Ovary (tissue), 9 donors: Measurements from ENCODE around the gene CFAP299. TPM values are rescaled to one million over a fixed set of nuclear protein-coding genes. Genes with fewer than 3 reads are reported as not detected.

Experiments used
- DNase-seq, 5 donors: peaks; one replicate each; pipeline ENCODE4 v3.0.0-alpha.2; 2019 to 2020
- H3K27ac ChIP-seq, 2 donors: fragments of 200-600 bp; one replicate each; pipeline versions ENCODE4 v1.5.1 to v1.8.0; 2019 to 2022
- H3K27me3 ChIP-seq: fragments of 200-600 bp; one replicate; pipeline ENCODE4 v1.8.0; 2022
- H3K36me3 ChIP-seq: fragments of 200-600 bp; sonication (generic); one replicate; pipeline ENCODE4 v1.5.1; 2019
- H3K4me1 ChIP-seq: one replicate; pipeline ENCODE4 v1.8.1; 2013; ENCODE audit warnings: mild to moderate bottlenecking, moderate library complexity; ENCODE audit not compliant: insufficient read depth
- H3K4me3 ChIP-seq: fragments of 200-600 bp; sonication (generic); one replicate; pipeline ENCODE4 v1.5.1; 2017
- H3K9me3 ChIP-seq, 2 donors: fragments of 200-600 bp in 1 of 2; sonication (generic) in 1 of 2; one replicate each; pipeline versions ENCODE4 v1.5.1 to v1.8.1; 2013 to 2019; ENCODE audit warnings: mild to moderate bottlenecking in 1 of 2, moderate library complexity in 1 of 2
- CTCF ChIP-seq, 3 donors: fragments of 450-650 bp in 2 of 3; fragments of 200-600 bp in 1 of 3; IDR thresholded peaks; one replicate each; pipeline versions ENCODE4 v1.5.1 to v1.8.0; 2016 to 2022; ENCODE audit warnings: antibody characterized with exemption in 3 of 3, mild to moderate bottlenecking in 1 of 3
- EP300 ChIP-seq: sonication (generic); formaldehyde crosslinking; IDR thresholded peaks from one replicate; pipeline ENCODE4 v1.6.1; 2017; ENCODE audit warnings: antibody characterized with exemption
- POLR2A ChIP-seq: fragments of 450-650 bp; IDR thresholded peaks from one replicate; pipeline ENCODE4 v1.6.1; 2017; ENCODE audit warnings: antibody characterized with exemption, mild to moderate bottlenecking, moderate library complexity
- WGBS, 3 donors: extraction: QIAGEN DNeasy Blood & Tissue Kit in 1 of 3; methylation state at CpG; one replicate each; pipeline versions ENCODE4 v1.1.5 to v1.1.7; 2013 to 2017; 5-methylcytosine and 5-hydroxymethylcytosine counted together
- intact Hi-C, 4 donors: fragments of 100-400 bp; cut with DNase I; formaldehyde crosslinking; loops; one replicate each; pipeline versions ENCODE4 v1.11.0 to v1.15.1; 2022 to 2023
- polyA plus RNA-seq, 2 donors: library from polyadenylated mRNA; stranded (reverse); fragments of 200-250 nt in 1 of 2; fragments of 350-450 nt in 1 of 2; fragmentation: Illumina TruSeq in 1 of 2; extraction: RNeasy Lipid Tissue Mini Kit (QIAGEN cat#74804) in 1 of 2; gene quantifications; one replicate each; pipeline ENCODE4 v1.2.3, GENCODE V29; 2013 to 2014
- total RNA-seq, 7 donors: library from RNA; depleted of rRNA in 2 of 7; stranded (reverse); fragments of >200 nt in 2 of 7; fragmentation: NEBNext Ultra II Directional in 3 of 7; extraction: Animal tissue kit (Norgen Biotek cat#: 25700) in 3 of 7; gene quantifications; one replicate each; pipeline versions ENCODE4 v1.1.0 to v1.2.4, GENCODE V29; 2016 to 2023
- donor health status: DM: no; HTN: no; CAD: no; lungs with moderate emphysema.
- donor health status: DM: no; HTN: no; CAD: no.
- donor health status: Bipolar disorder and iron deficiency.
- donor health status: DM: yes; HTN: yes; CAD: no.
- donor health status: DM: no; HTN: no; CAD: no.
- donor health status: DM: yes; HTN: yes; CAD: no.

The CFAP299 gene
- total and polyA plus RNA-seq, 9 donors: 0.32 to 17.0 (median 0.97) TPM; not detected in 2

GRCh38 chr4:80412322-80412721, 76.8 kb downstream of the CFAP299 start:
- TF ChIP-seq CTCF (IDR thresholded peaks at IDR 0.05) (no peak), EP300 (no peak), POLR2A (no peak)
- no peak for DNase-seq
- no peaks in the 10 kb centered on the region for H3K9me3 ChIP-seq
- H3K4me1 ChIP-seq: no peaks in the 10 kb centered on the region
- 76 to 83% (median 76%) methylated on average over 2 of the region's 2 CpGs for WGBS, 3 donors
- intact Hi-C loops: no loop called here
- no peaks in the 10 kb centered on the region for H3K27me3 ChIP-seq
- no peaks in the 10 kb centered on the region for H3K36me3 ChIP-seq
- H3K4me3 ChIP-seq: no peak overlapping the region
- H3K27ac ChIP-seq: no peak overlapping the region

- Histone ChIP-seq H3K27ac (no peak overlapping the region), H3K27me3 (no peaks in the 10 kb centered on the region), H3K36me3 (no peaks in the 10 kb centered on the region), H3K4me3 (no peak overlapping the region), H3K9me3 (no peaks in the 10 kb centered on the region), H3K4me1 (no peaks in the 10 kb centered on the region)
- intact Hi-C loops: no loop called here
- DNase-seq: no peak
- WGBS, 3 donors: 27 to 34% (median 31%) methylated on average over 2 of the region's 2 CpGs
- no peak for TF ChIP-seq EP300
- no peak for TF ChIP-seq CTCF (IDR thresholded peaks at IDR 0.05)
- no peak for TF ChIP-seq POLR2A
Measured at GRCh38 chr4:80413086-80413485, 77.6 kb downstream of the CFAP299 start.

GRCh38 chr4:80417019-80417418, 81.5 kb downstream of the CFAP299 start:
- 92 to 93% (median 93%) methylated on average over 2 of the region's 2 CpGs for WGBS, 3 donors
- TF ChIP-seq EP300 (no peak), CTCF (IDR thresholded peaks at IDR 0.05) (no peak), POLR2A (no peak)
- Histone ChIP-seq H3K27ac (no peak overlapping the region), H3K27me3 (no peaks in the 10 kb centered on the region), H3K4me3 (no peak overlapping the region), H3K36me3 (no peaks in the 10 kb centered on the region), H3K9me3 (no peaks in the 10 kb centered on the region), H3K4me1 (no peaks in the 10 kb centered on the region)
- no peak for DNase-seq
- intact Hi-C loops: no loop called here

GRCh38 chr4:80419946-80420345, 84.4 kb downstream of the CFAP299 start:
- no peak for TF ChIP-seq CTCF (IDR thresholded peaks at IDR 0.05)
- no peak for TF ChIP-seq POLR2A
- TF ChIP-seq EP300: no peak
- Histone ChIP-seq H3K4me1 (no peaks in the 10 kb centered on the region), H3K27me3 (no peaks in the 10 kb centered on the region), H3K9me3 (no peaks in the 10 kb centered on the region), H3K27ac (no peak overlapping the region), H3K4me3 (no peak overlapping the region), H3K36me3 (no peaks in the 10 kb centered on the region)
- WGBS, 3 donors: 94 to 96% (median 94%) methylated on average over 1 of the region's 1 CpG
- no peak for DNase-seq
- intact Hi-C loops: no loop called here

- TF ChIP-seq EP300 (no peak), CTCF (IDR thresholded peaks at IDR 0.05) (no peak), POLR2A (no peak)
- no peaks in the 10 kb centered on the region for H3K27me3 ChIP-seq
- DNase-seq: no peak
- no peaks in the 10 kb centered on the region for H3K9me3 ChIP-seq
- H3K4me1 ChIP-seq: no peaks in the 10 kb centered on the region
- no peak overlapping the region for H3K4me3 ChIP-seq
- WGBS, 3 donors: 91 to 97% (median 97%) methylated on average over 1 of the region's 1 CpG
- H3K27ac ChIP-seq: no peak overlapping the region
- intact Hi-C loops: no loop called here
- no peaks in the 10 kb centered on the region for H3K36me3 ChIP-seq
Measured at GRCh38 chr4:80420638-80421037, 85.1 kb downstream of the CFAP299 start.
